Mucosa of rectum (tissue), 2 donors: ENCODE measurements around the gene COL18A1.

Experiments used
- H3K27ac ChIP-seq, 2 donors: one replicate each; pipeline ENCODE4 v1.7.0; 2013; ENCODE audit warnings: inconsistent platforms in 2 of 2, low read depth in 2 of 2, low read length in 2 of 2
- H3K27me3 ChIP-seq, 2 donors: one replicate each; pipeline ENCODE4 v1.7.0; 2013; ENCODE audit warnings: low read length in 2 of 2; ENCODE audit not compliant: control insufficient read depth in 2 of 2, insufficient read depth in 2 of 2
- H3K36me3 ChIP-seq, 2 donors: one replicate each; pipeline ENCODE4 v1.7.0; 2013; ENCODE audit warnings: low read length in 2 of 2; ENCODE audit not compliant: control insufficient read depth in 2 of 2, insufficient read depth in 2 of 2
- H3K4me1 ChIP-seq, 2 donors: one replicate each; pipeline ENCODE4 v1.7.0; 2013; ENCODE audit warnings: low read length in 2 of 2, mild to moderate bottlenecking in 1 of 2; ENCODE audit not compliant: control insufficient read depth in 2 of 2, insufficient read depth in 2 of 2
- H3K4me3 ChIP-seq, 2 donors: one replicate each; pipeline ENCODE4 v1.7.0; 2013; ENCODE audit warnings: low read length in 2 of 2
- H3K9ac ChIP-seq, 2 donors: one replicate each; pipeline ENCODE4 v1.7.0; 2013; ENCODE audit warnings: low read length in 2 of 2, low read depth in 1 of 2, mild to moderate bottlenecking in 1 of 2
- H3K9me3 ChIP-seq, 2 donors: one replicate each; pipeline ENCODE4 v1.7.0; 2013; ENCODE audit warnings: low read length in 2 of 2; ENCODE audit not compliant: control insufficient read depth in 2 of 2
- donor health status: healthy.
- donor health status: Normal muscosa, but diverticular disease.

Gene COL18A1

GRCh38 chr21:45429221-45430175 lies 24.5 kb downstream of the COL18A1 start:
- no peak overlapping the region for H3K27ac ChIP-seq

GRCh38 chr21:45430521-45431501 lies 25.8 kb downstream of the COL18A1 start:
- no peak overlapping the region for H3K9ac ChIP-seq
- no peaks in the 10 kb centered on the region for H3K9me3 ChIP-seq
- H3K36me3 ChIP-seq = no peaks in the 10 kb centered on the region
- no peak overlapping the region for H3K4me3 ChIP-seq
- H3K27ac ChIP-seq = no peak overlapping the region
- H3K4me1 ChIP-seq = peaks cover 0 to 8% of the 10 kb centered on the region in 2 donors
- no peaks in the 10 kb centered on the region for H3K27me3 ChIP-seq

More at GRCh38 chr21:45429221-45430175, 24.5 kb downstream of the COL18A1 start:
- Histone ChIP-seq H3K27me3 (no peaks in the 10 kb centered on the region), H3K4me3 (no peak overlapping the region), H3K36me3 (no peaks in the 10 kb centered on the region), H3K4me1 (peaks cover 0 to 8% of the 10 kb centered on the region in 2 donors), H3K9ac (no peak overlapping the region), H3K9me3 (no peaks in the 10 kb centered on the region)

GRCh38 chr21:45431781-45432572 lies 27.0 kb downstream of the COL18A1 start:
- Histone ChIP-seq H3K4me3 (no peak overlapping the region), H3K4me1 (peaks cover 0 to 8% of the 10 kb centered on the region in 2 donors), H3K9ac (peak overlapping the region in 1 of 2 donors; percentile 16), H3K27ac (peak overlapping the region in 1 of 2 donors; percentile 7), H3K36me3 (no peaks in the 10 kb centered on the region), H3K9me3 (no peaks in the 10 kb centered on the region), H3K27me3 (no peaks in the 10 kb centered on the region)

GRCh38 chr21:45432575-45433255 lies 27.8 kb downstream of the COL18A1 start:
- Histone ChIP-seq H3K27ac (peak overlapping the region in 1 of 2 donors; percentile 7), H3K9ac (no peak overlapping the region), H3K27me3 (no peaks in the 10 kb centered on the region), H3K9me3 (no peaks in the 10 kb centered on the region), H3K36me3 (no peaks in the 10 kb centered on the region), H3K4me3 (no peak overlapping the region), H3K4me1 (peaks cover 0 to 8% of the 10 kb centered on the region in 2 donors)

GRCh38 chr21:45433301-45433700 lies 28.3 kb downstream of the COL18A1 start:
- Histone ChIP-seq H3K36me3 (no peaks in the 10 kb centered on the region), H3K9ac (no peak overlapping the region), H3K4me3 (no peak overlapping the region), H3K27ac (no peak overlapping the region), H3K9me3 (no peaks in the 10 kb centered on the region), H3K27me3 (no peaks in the 10 kb centered on the region), H3K4me1 (peaks cover 0 to 8% of the 10 kb centered on the region in 2 donors)

GRCh38 chr21:45433911-45434644 lies 29.1 kb downstream of the COL18A1 start:
- Histone ChIP-seq H3K4me3 (no peak overlapping the region), H3K9ac (no peak overlapping the region), H3K27ac (no peak overlapping the region), H3K4me1 (peaks cover 5 to 8% of the 10 kb centered on the region in 2 donors), H3K36me3 (no peaks in the 10 kb centered on the region), H3K27me3 (no peaks in the 10 kb centered on the region), H3K9me3 (no peaks in the 10 kb centered on the region)

- H3K4me1 ChIP-seq = peaks cover 7 to 8% of the 10 kb centered on the region in 2 donors
- H3K36me3 ChIP-seq = no peaks in the 10 kb centered on the region
- no peak overlapping the region for H3K4me3 ChIP-seq
- no peak overlapping the region for H3K9ac ChIP-seq
- H3K27me3 ChIP-seq = no peaks in the 10 kb centered on the region
- no peak overlapping the region for H3K27ac ChIP-seq
- no peaks in the 10 kb centered on the region for H3K9me3 ChIP-seq
Measured at GRCh38 chr21:45434645-45435217, 29.8 kb downstream of the COL18A1 start.

- H3K4me3 ChIP-seq = no peak overlapping the region
- no peak overlapping the region for H3K27ac ChIP-seq
- H3K27me3 ChIP-seq = no peaks in the 10 kb centered on the region
- H3K4me1 ChIP-seq = peaks cover 7 to 8% of the 10 kb centered on the region in 2 donors
- no peak overlapping the region for H3K9ac ChIP-seq
- H3K36me3 ChIP-seq = no peaks in the 10 kb centered on the region
- no peaks in the 10 kb centered on the region for H3K9me3 ChIP-seq
Measured at GRCh38 chr21:45435405-45435981, 30.5 kb downstream of the COL18A1 start.
